NCI-H524 treated with DMSO at 0.1 percent for 48 hours (cell line): Measurements from ENCODE around the gene TCAIM.
A peak's percentile ranks its signal among the peaks of the same experiment; 100 is the strongest.
"Not testable (repeated sequence)": the region's sequence is repeated elsewhere in the genome, so short reads cannot be mapped to it uniquely, and the experiment has no call there.

Experiments
- DNase-seq: peaks from one replicate; lab custom pipeline; 2025; lab: John Stamatoyannopoulos, UW

Gene TCAIM

GRCh38 chr3:44416031-44417030 is 77.8 kb downstream of the TCAIM start:
- no peak for DNase-seq

GRCh38 chr3:44418118-44418517 is 79.6 kb downstream of the TCAIM start:
- not testable (repeated sequence) for DNase-seq

GRCh38 chr3:44418549-44418948 is 80.0 kb downstream of the TCAIM start:
- DNase-seq = no peak

- no peak for DNase-seq
Observed at GRCh38 chr3:44419116-44419922, 80.8 kb downstream of the TCAIM start.

GRCh38 chr3:44419923-44420650 is 81.5 kb downstream of the TCAIM start:
- no peak for DNase-seq

- DNase-seq = no peak
Observed at GRCh38 chr3:44420676-44421075, 82.1 kb downstream of the TCAIM start.

- DNase-seq = no peak
Observed at GRCh38 chr3:44421280-44421679, 82.7 kb downstream of the TCAIM start.

- DNase-seq = no peak
Observed at GRCh38 chr3:44424758-44425157, 86.2 kb downstream of the TCAIM start.

- no peak for DNase-seq
Observed at GRCh38 chr3:44427683-44428082, 89.1 kb downstream of the TCAIM start.

GRCh38 chr3:44428910-44429309 is 90.3 kb downstream of the TCAIM start:
- DNase-seq = no peak

GRCh38 chr3:44429459-44429858 is 90.9 kb downstream of the TCAIM start:
- no peak for DNase-seq

GRCh38 chr3:44430466-44430865 is 91.9 kb downstream of the TCAIM start:
- DNase-seq = no peak

- peak; percentile 44 for DNase-seq
Observed at GRCh38 chr3:44434834-44435510, 96.4 kb downstream of the TCAIM start.

GRCh38 chr3:44436181-44436580 is 97.6 kb downstream of the TCAIM start:
- DNase-seq = no peak

- no peak for DNase-seq
Observed at GRCh38 chr3:44437800-44438199, 99.2 kb downstream of the TCAIM start.

- no peak for DNase-seq
Observed at GRCh38 chr3:44439499-44440295, 101.1 kb downstream of the TCAIM start.

- DNase-seq = no peak
Observed at GRCh38 chr3:44442596-44443309, 104.2 kb downstream of the TCAIM start.

GRCh38 chr3:44444437-44444836 is 105.9 kb downstream of the TCAIM start:
- no peak for DNase-seq

- no peak for DNase-seq
Observed at GRCh38 chr3:44444896-44445691, 106.5 kb downstream of the TCAIM start.
